Measurements from ENCODE around the gene ABCC3. TPM values are rescaled to one million over a fixed set of nuclear protein-coding genes. Genes with fewer than 3 reads are reported as not detected.
A peak's percentile ranks its signal among the peaks of the same experiment; 100 is the strongest.

Gene ABCC3
- total and polyA plus RNA-seq, 2 donors (not counting 3 experiments of a cell fraction or from before 2014, with no cell fraction given), result 1.1 to 2.6 TPM

GRCh38 chr17:50689956-50690886, 55.5 kb downstream of the ABCC3 start:
- intact Hi-C loops (cut with micrococcal nuclease) (no loop called here), dilution Hi-C loops (cut with MboI; ENCODE audit: extremely low pct_ligation_motif_present, low sequenced_read_pairs) (no loop called here)
- no peak overlapping the region for H3K9ac ChIP-seq (replicated peaks; ENCODE audit: extremely low read depth, insufficient read depth, low read length)
- no peak overlapping the region for H3K4me2 ChIP-seq (ENCODE audit: insufficient read depth, low read length)
- H3K4me1 ChIP-seq (ENCODE audit: control insufficient read depth, extremely low read depth, insufficient read depth, low read length), result peaks cover 3% of the 10 kb centered on the region
- H3K79me2 ChIP-seq (ENCODE audit: control insufficient read depth, insufficient read depth, low read length), result no peaks in the 10 kb centered on the region
- H3K27ac ChIP-seq (ENCODE audit: insufficient read depth, low read depth, low read length), result no peak overlapping the region
- DNase-seq (ENCODE audit: low read depth, low spot score) (no peak), FAIRE-seq (no peak)
- no peaks in the 10 kb centered on the region for H3K9me1 ChIP-seq (replicated peaks; ENCODE audit: control insufficient read depth, extremely low read depth, insufficient read depth, low read length)
- POLR2A ChIA-PET, result no interaction called here
- H3K4me3 ChIP-seq (replicated peaks in 1 of 3; ENCODE audit: insufficient read depth in 1 of 3, low read depth in 1 of 3, low read length in 3 of 3), result no peak overlapping the region
- CTCF ChIA-PET, result interaction anchor here (1.9 to 9.9 kb wide), 2 partner anchors 64 to 140 kb away, joined by 6 to 150 read pairs; partner anchors contain the start of gene SPATA20
- H2AFZ ChIP-seq (ENCODE audit: low read depth, low read length), result no peak overlapping the region
- TF ChIP-seq POLR2AphosphoS5 (IDR thresholded peaks at IDR 0.05; ENCODE audit: insufficient read depth, low read depth, low read length), result peak; percentile 11
- TF ChIP-seq MYC (IDR thresholded peaks at IDR 0.05; ENCODE audit: low read depth, low read length), result no peak
- no peaks in the 10 kb centered on the region for H3K9me3 ChIP-seq (replicated peaks; ENCODE audit: control insufficient read depth, insufficient read depth, low read length)
- no peaks in the 10 kb centered on the region for H3K27me3 ChIP-seq (ENCODE audit: control insufficient read depth in 2 of 2, insufficient read depth in 2 of 2, low read length in 2 of 2)
- BruUV-seq (replicated peaks), result no TSS peak
- H3K36me3 ChIP-seq (ENCODE audit: control insufficient read depth in 2 of 2, extremely low read depth in 1 of 2, insufficient read depth in 2 of 2, low read length in 2 of 2), result peaks cover 6 to 8% of the 10 kb centered on the region in 2 experiments
- no peaks in the 10 kb centered on the region for H4K20me1 ChIP-seq (replicated peaks; ENCODE audit: control insufficient read depth, extremely low read depth, insufficient read depth, low read length)

- no peaks in the 10 kb centered on the region for H3K9me1 ChIP-seq (replicated peaks; ENCODE audit: control insufficient read depth, extremely low read depth, insufficient read depth, low read length)
- H3K4me2 ChIP-seq (ENCODE audit: insufficient read depth, low read length), result no peak overlapping the region
- no peak overlapping the region for H3K4me3 ChIP-seq (replicated peaks in 1 of 3; ENCODE audit: insufficient read depth in 1 of 3, low read depth in 1 of 3, low read length in 3 of 3)
- H2AFZ ChIP-seq (ENCODE audit: low read depth, low read length), result no peak overlapping the region
- no peaks in the 10 kb centered on the region for H3K79me2 ChIP-seq (ENCODE audit: control insufficient read depth, insufficient read depth, low read length)
- no TSS peak for BruUV-seq (replicated peaks)
- no peaks in the 10 kb centered on the region for H3K27me3 ChIP-seq (ENCODE audit: control insufficient read depth in 2 of 2, insufficient read depth in 2 of 2, low read length in 2 of 2)
- no peak overlapping the region for H3K9ac ChIP-seq (replicated peaks; ENCODE audit: extremely low read depth, insufficient read depth, low read length)
- DNase-seq (ENCODE audit: low read depth, low spot score), result no peak
- no peak for FAIRE-seq
- no peak for TF ChIP-seq MYC (IDR thresholded peaks at IDR 0.05; ENCODE audit: low read depth, low read length)
- no peak for TF ChIP-seq POLR2A (IDR thresholded peaks at IDR 0.05; ENCODE audit: low read depth, low read length)
- TF ChIP-seq EZH2 (IDR thresholded peaks at IDR 0.05; ENCODE audit: borderline replicate concordance, low read depth, low read length, severe bottlenecking), result no peak
- no peak for TF ChIP-seq CTCF (IDR thresholded peaks at IDR 0.05; ENCODE audit: extremely low read depth in 1 of 2, insufficient read depth in 1 of 2, low read depth in 1 of 2, low read length in 2 of 2)
- no peak for TF ChIP-seq MAX (IDR thresholded peaks at IDR 0.05; ENCODE audit: insufficient read depth, insufficient read length)
- no peak for TF ChIP-seq GATA2 (IDR thresholded peaks at IDR 0.05; ENCODE audit: insufficient read depth, insufficient read length, low read depth, low read length)
- TF ChIP-seq POLR2AphosphoS5 (IDR thresholded peaks at IDR 0.05; ENCODE audit: insufficient read depth, low read depth, low read length), result no peak
- no peak for TF ChIP-seq JUN (IDR thresholded peaks at IDR 0.05; ENCODE audit: borderline replicate concordance, insufficient read depth, insufficient read length, low read depth)
- no peak for TF ChIP-seq FOS (IDR thresholded peaks at IDR 0.05; ENCODE audit: borderline replicate concordance, insufficient read depth, low read length)
- dilution Hi-C loops (cut with MboI; ENCODE audit: extremely low pct_ligation_motif_present, low sequenced_read_pairs) (no loop called here), intact Hi-C loops (cut with micrococcal nuclease) (no loop called here)
- H3K36me3 ChIP-seq (ENCODE audit: control insufficient read depth in 2 of 2, extremely low read depth in 1 of 2, insufficient read depth in 2 of 2, low read length in 2 of 2), result peaks cover 11 to 16% of the 10 kb centered on the region in 2 experiments
- no peak overlapping the region for H3K27ac ChIP-seq (ENCODE audit: insufficient read depth, low read depth, low read length)
- H3K9me3 ChIP-seq (replicated peaks; ENCODE audit: control insufficient read depth, insufficient read depth, low read length), result no peaks in the 10 kb centered on the region
- peaks cover 3% of the 10 kb centered on the region for H3K4me1 ChIP-seq (ENCODE audit: control insufficient read depth, extremely low read depth, insufficient read depth, low read length)
- H4K20me1 ChIP-seq (replicated peaks; ENCODE audit: control insufficient read depth, extremely low read depth, insufficient read depth, low read length), result no peaks in the 10 kb centered on the region
- ChIA-PET CTCF (interaction anchor here (1.0 to 9.9 kb wide), 5 partner anchors 10 to 141 kb away, joined by 3 to 150 read pairs (median 6); partner anchors contain the start of gene SPATA20), POLR2A (no interaction called here)
Observed at GRCh38 chr17:50690887-50691549, 56.3 kb downstream of the ABCC3 start.

Data from endothelial cell of umbilical vein (primary cell).